Measurements from ENCODE around the gene EMID1. TPM values are rescaled to one million over a fixed set of nuclear protein-coding genes. Genes with fewer than 3 reads are reported as not detected.

EMID1 gene
- total RNA-seq, 1 experiment from 2014 or later: 9.6 TPM

GRCh38 chr22:29216873-29217666 lies 11.4 kb downstream of the EMID1 start:
- Histone ChIP-seq H3K9me3 (ENCODE audit: control insufficient read depth in 1 of 2, insufficient read depth in 1 of 2, low read depth in 1 of 2, low read length in 2 of 2) (no peaks in the 10 kb centered on the region), H2AFZ (ENCODE audit: low read depth, low read length, poor library complexity, severe bottlenecking) (no peak overlapping the region), H3K4me1 (ENCODE audit: control insufficient read depth in 1 of 2, insufficient read depth in 2 of 2, low read length in 2 of 2) (no peaks in the 10 kb centered on the region), H4K20me1 (ENCODE audit: insufficient read depth) (no peaks in the 10 kb centered on the region), H3K4me3 (replicated peaks in 1 of 2; ENCODE audit: low read depth in 1 of 2, low read length in 2 of 2) (no peak overlapping the region), H3K27me3 (ENCODE audit: insufficient read depth, low read length) (no peaks in the 10 kb centered on the region), H3K9me2 (ENCODE audit: insufficient read depth) (no peaks in the 10 kb centered on the region), H3K36me3 (ENCODE audit: control insufficient read depth in 1 of 2, insufficient read depth in 2 of 2, low read length in 2 of 2) (no peaks in the 10 kb centered on the region), H3K4me2 (ENCODE audit: low read length) (no peak overlapping the region), H3K27ac (ENCODE audit: low read depth, low read length) (no peak overlapping the region), H3K79me2 (ENCODE audit: insufficient read depth, low read length) (no peaks in the 10 kb centered on the region), H3K9ac (ENCODE audit: low read length) (no peak overlapping the region)
- ChIA-PET RAD21 (ENCODE audit: low non-redundant PET in 1 of 2, low total read pairs in 2 of 2, uncharacterized antibody in 2 of 2, unreplicated experiment in 2 of 2) (no interaction called here), CTCF (no interaction called here), POLR2A (no interaction called here)
- BruUV-seq (replicated peaks): no TSS peak
- intact Hi-C loops (cut with micrococcal nuclease): no loop called here
- TF ChIP-seq EGR1 (IDR thresholded peaks at IDR 0.05; ENCODE audit: low read depth) (no peak), SP1 (IDR thresholded peaks at IDR 0.05; ENCODE audit: low read depth) (no peak), SIN3A (IDR thresholded peaks at IDR 0.05; ENCODE audit: low read depth) (no peak), ATF3 (IDR thresholded peaks at IDR 0.05) (no peak), ZBTB33 (IDR thresholded peaks at IDR 0.05; ENCODE audit: extremely low read depth, insufficient replicate concordance, low read length) (no peak), CBX3 (IDR thresholded peaks at IDR 0.05; ENCODE audit: low read depth) (no peak), ZFX (IDR thresholded peaks at IDR 0.05) (no peak), MAX (IDR thresholded peaks at IDR 0.05) (no peak), TCF7L2 (IDR thresholded peaks at IDR 0.05; ENCODE audit: borderline replicate concordance, extremely low read depth, insufficient read depth, insufficient read length) (no peak), EZH2phosphoT487 (IDR thresholded peaks at IDR 0.05; ENCODE audit: borderline replicate concordance) (no peak), FOSL1 (IDR thresholded peaks at IDR 0.05; ENCODE audit: low read depth) (no peak), RAD21 (IDR thresholded peaks at IDR 0.05; ENCODE audit: low read depth) (no peak)
- TF ChIP-seq, protein P1, sequence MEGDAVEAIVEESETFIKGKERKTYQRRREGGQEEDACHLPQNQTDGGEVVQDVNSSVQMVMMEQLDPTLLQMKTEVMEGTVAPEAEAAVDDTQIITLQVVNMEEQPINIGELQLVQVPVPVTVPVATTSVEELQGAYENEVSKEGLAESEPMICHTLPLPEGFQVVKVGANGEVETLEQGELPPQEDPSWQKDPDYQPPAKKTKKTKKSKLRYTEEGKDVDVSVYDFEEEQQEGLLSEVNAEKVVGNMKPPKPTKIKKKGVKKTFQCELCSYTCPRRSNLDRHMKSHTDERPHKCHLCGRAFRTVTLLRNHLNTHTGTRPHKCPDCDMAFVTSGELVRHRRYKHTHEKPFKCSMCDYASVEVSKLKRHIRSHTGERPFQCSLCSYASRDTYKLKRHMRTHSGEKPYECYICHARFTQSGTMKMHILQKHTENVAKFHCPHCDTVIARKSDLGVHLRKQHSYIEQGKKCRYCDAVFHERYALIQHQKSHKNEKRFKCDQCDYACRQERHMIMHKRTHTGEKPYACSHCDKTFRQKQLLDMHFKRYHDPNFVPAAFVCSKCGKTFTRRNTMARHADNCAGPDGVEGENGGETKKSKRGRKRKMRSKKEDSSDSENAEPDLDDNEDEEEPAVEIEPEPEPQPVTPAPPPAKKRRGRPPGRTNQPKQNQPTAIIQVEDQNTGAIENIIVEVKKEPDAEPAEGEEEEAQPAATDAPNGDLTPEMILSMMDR (IDR thresholded peaks at IDR 0.05 in 2 of 3, conservative IDR thresholded peaks at IDR 0.05 in 1 of 3; ENCODE audit: borderline replicate concordance in 1 of 3, insufficient read depth in 1 of 3, low read depth in 2 of 3, low read length in 2 of 3): no peak
- no peak for DNase-seq (ENCODE audit: low read depth, low spot score)
- no peak for ATAC-seq
